HUES6 (cell line): ENCODE data around the gene UVRAG.

Experiments used
- H3K27ac ChIP-seq: 2 replicates; pipeline ENCODE4 v1.7.0; 2013; ENCODE audit warnings: low read depth, mild to moderate bottlenecking, low read length, inconsistent platforms
- H3K27me3 ChIP-seq: 2 replicates; pipeline ENCODE4 v1.6.1; 2013; ENCODE audit warnings: low read length; ENCODE audit not compliant: control insufficient read depth, insufficient read depth
- H3K36me3 ChIP-seq: 2 replicates; pipeline ENCODE4 v1.6.1; 2013; ENCODE audit warnings: low read length; ENCODE audit not compliant: control insufficient read depth, insufficient read depth
- H3K4me1 ChIP-seq: 2 replicates; pipeline ENCODE4 v1.6.1; 2013; ENCODE audit warnings: low read length; ENCODE audit not compliant: control insufficient read depth, insufficient read depth
- H3K4me3 ChIP-seq: 2 replicates; pipeline ENCODE4 v1.5.1; 2013; ENCODE audit warnings: low read depth, low read length
- H3K9ac ChIP-seq: one replicate; pipeline ENCODE4 v1.6.1; 2013; ENCODE audit warnings: mild to moderate bottlenecking, low read length
- H3K9me3 ChIP-seq: 2 replicates; pipeline ENCODE4 v1.6.1; 2013; ENCODE audit warnings: low read depth, low read length; ENCODE audit not compliant: control insufficient read depth, insufficient read depth

UVRAG gene

DNA sequence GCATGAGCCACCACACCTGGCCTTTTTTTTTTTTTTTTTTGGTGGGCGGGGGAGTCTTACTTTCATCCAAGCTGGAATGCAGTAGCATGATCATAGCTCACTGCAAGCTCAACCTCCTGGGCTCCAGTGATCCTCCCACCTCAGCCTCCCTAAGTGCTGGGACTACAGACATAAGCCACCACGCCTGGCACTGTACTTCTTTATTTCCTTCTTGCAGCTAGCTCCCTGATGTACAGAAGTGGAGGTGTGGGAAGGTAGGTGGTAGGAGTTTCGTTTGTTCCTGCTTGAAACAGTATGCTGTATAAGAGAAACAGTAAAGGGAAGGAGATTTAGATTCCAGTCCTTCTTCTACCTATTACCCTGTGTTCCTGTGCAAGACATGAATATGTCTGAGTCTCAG lies 319.2 kb downstream of the UVRAG start:
- Histone ChIP-seq H3K27me3 (no peaks in the 10 kb centered on the region), H3K27ac (no peak overlapping the region), H3K9ac (no peak overlapping the region), H3K9me3 (no peaks in the 10 kb centered on the region), H3K36me3 (peaks cover 13% of the 10 kb centered on the region; the same call in 1 of the 2 replicates), H3K4me3 (no peak overlapping the region), H3K4me1 (no peaks in the 10 kb centered on the region; the same call in 1 of the 2 replicates)

DNA sequence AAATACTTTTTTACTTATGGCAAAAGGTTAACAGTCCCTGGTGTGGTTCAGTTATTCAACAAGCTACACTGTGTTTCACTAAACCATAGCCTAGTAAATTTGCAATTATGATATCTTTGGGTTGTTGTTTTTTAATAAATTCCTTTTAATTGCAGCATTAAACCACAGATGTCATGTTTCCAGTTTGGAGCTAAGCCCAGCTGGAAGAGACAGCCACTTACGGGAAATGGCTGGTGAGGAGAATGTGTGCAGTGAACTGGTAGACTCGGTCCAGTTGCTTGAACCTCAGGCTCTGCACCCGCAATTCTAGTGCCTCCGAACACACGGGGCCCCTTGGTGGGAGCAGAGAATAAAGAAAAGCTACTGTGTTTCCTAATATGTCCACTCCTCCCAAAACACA lies 320.5 kb downstream of the UVRAG start:
- Histone ChIP-seq H3K9me3 (no peaks in the 10 kb centered on the region), H3K4me3 (no peak overlapping the region), H3K4me1 (no peaks in the 10 kb centered on the region; the same call in 1 of the 2 replicates), H3K27me3 (no peaks in the 10 kb centered on the region), H3K27ac (no peak overlapping the region), H3K9ac (no peak overlapping the region), H3K36me3 (peaks cover 17% of the 10 kb centered on the region; the same call in 1 of the 2 replicates)

DNA sequence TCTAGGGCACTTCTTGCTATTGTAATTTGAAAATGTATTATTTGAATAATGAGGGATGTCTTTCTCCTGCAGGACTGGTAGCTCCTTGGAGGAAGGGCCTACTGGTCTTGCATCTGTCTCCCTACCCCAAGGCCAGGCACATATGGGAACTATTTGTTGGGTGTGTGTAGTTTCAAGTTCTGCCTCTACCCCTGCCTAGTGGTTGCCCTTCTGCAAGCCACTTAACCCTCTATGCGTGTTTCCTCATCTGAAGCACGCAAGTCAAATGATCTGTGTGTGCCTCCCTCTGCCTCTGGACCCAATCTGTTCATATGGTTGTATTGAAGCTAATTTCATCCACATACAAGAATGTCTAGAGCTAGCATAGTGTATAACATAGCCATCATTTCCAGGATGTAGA lies 324.3 kb downstream of the UVRAG start:
- no peak overlapping the region for H3K27ac ChIP-seq
- H3K9me3 ChIP-seq = no peaks in the 10 kb centered on the region
- H3K4me1 ChIP-seq = no peaks in the 10 kb centered on the region
- no peak overlapping the region for H3K9ac ChIP-seq
- no peak overlapping the region for H3K4me3 ChIP-seq
- peaks cover 40% of the 10 kb centered on the region for H3K36me3 ChIP-seq
- H3K27me3 ChIP-seq = no peaks in the 10 kb centered on the region

DNA sequence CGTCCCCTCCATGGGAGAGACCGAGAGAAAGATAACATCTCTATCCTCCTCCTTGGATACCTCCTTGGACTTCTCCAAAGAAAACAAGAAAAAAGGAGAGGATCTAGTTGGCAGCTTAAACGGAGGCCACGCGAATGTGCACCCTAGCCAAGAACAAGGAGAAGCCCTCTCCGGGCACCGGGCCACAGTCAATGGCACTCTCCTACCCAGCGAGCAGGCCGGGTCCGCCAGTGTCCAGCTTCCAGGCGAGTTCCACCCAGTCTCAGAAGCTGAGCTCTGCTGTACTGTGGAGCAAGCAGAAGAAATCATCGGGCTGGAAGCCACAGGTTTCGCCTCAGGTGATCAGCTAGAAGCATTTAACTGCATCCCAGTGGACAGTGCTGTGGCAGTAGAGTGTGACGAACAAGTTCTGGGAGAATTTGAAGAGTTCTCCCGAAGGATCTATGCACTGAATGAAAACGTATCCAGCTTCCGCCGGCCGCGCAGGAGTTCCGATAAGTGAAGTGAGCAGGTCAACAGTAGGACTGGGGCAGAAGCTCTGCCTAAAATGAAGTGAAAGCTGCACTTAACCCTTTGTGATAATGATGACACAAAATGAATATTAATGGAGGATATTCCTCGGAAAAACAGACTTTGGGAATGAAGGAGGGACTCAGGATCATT lies 326.0 kb downstream of the UVRAG start:
- H3K27ac ChIP-seq = no peak overlapping the region
- H3K36me3 ChIP-seq = peaks cover 34% of the 10 kb centered on the region
- H3K9me3 ChIP-seq = no peaks in the 10 kb centered on the region
- H3K4me1 ChIP-seq = no peaks in the 10 kb centered on the region
- no peaks in the 10 kb centered on the region for H3K27me3 ChIP-seq
- no peak overlapping the region for H3K9ac ChIP-seq
- no peak overlapping the region for H3K4me3 ChIP-seq

DNA sequence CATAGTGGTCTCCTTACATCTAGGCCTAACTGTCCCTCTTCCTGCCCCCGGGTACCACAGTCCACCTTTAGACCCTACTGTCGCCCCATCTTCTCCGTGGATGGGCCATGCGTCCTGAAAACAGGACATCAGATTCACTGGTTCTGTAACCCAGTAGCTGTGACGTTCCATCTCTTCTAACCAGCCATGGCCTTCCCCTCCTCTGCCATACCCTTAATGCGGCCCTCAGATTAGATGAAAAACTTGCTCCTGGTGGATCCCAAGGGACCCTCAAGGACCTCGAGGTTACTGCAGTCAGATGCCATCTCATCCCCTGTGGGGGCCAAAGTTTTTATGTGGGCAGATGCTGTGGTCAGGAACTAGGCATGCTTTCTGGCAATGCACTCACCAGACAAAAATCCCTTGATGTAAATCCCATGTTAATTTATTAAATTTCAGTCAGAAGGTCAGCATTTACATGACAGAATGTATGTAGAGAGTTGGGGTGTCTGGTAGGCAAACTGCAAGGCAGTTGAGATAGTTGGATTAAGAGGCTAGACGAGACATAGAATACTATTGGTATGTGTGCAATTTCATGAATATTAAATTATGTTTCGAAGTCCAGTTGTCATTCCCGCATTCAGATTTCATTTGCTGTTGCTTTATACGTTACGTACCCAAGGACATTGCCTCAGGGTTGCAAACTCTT lies 327.0 kb downstream of the UVRAG start:
- peaks cover 32% of the 10 kb centered on the region for H3K36me3 ChIP-seq
- H3K9me3 ChIP-seq = no peaks in the 10 kb centered on the region
- no peak overlapping the region for H3K4me3 ChIP-seq
- no peaks in the 10 kb centered on the region for H3K4me1 ChIP-seq
- H3K9ac ChIP-seq = no peak overlapping the region
- no peaks in the 10 kb centered on the region for H3K27me3 ChIP-seq
- no peak overlapping the region for H3K27ac ChIP-seq

DNA sequence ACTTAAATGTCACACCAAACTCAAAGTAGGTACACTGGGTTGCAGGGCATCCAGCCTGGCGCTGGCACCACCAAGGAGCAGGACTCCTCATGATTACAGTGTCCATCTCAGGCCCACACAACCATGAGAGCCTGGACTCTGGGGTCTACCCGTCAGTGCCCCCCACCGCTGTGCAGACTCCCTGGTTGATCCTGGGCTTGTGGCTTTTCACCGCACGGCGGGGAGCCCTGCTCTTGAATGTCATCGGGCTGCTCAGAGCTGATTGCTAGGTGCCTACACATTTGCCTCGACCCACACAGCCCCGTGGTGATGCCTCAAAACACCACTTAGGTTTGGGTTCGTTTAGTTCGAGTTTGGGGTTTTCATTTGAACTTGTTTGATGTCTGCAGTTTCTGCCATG lies 328.3 kb downstream of the UVRAG start:
- Histone ChIP-seq H3K36me3 (peaks cover 28% of the 10 kb centered on the region), H3K4me1 (no peaks in the 10 kb centered on the region), H3K27ac (no peak overlapping the region), H3K9ac (no peak overlapping the region), H3K27me3 (no peaks in the 10 kb centered on the region), H3K4me3 (no peak overlapping the region), H3K9me3 (no peaks in the 10 kb centered on the region)

DNA sequence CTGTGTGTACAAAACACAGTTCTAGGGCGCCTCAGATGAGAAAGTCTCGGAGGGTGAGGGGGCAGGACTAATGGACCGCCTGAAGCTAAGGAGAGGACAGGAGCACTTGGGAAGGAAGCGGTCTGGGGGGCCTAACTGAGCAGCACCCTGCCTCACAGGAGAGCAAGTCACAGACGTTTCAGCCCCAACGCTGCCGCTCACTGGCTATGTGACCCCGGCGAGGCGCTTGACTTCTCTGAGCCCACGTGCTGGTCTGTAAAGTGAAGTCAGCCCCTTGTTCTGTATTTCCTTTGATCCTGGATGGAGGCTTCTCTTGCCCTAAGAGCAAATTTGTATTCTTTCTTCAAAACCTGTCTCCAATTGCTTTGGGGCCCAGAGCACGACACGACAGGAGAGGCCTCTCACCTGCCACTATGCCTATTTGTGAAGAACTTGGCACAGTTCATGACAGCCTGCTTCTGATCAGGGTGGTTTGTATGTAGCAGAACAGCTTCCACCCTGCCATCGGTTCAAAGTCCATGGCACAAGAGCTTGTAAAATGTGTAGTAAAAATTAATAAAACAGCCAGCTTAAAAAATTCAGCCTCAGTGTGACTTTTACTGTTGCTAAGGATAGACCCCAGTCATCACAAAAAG lies 332.2 kb downstream of the UVRAG start:
- no peaks in the 10 kb centered on the region for H3K9me3 ChIP-seq
- H3K27me3 ChIP-seq = peaks cover 8% of the 10 kb centered on the region
- peaks cover 9% of the 10 kb centered on the region; the same call in 1 of the 2 replicates for H3K36me3 ChIP-seq

DNA sequence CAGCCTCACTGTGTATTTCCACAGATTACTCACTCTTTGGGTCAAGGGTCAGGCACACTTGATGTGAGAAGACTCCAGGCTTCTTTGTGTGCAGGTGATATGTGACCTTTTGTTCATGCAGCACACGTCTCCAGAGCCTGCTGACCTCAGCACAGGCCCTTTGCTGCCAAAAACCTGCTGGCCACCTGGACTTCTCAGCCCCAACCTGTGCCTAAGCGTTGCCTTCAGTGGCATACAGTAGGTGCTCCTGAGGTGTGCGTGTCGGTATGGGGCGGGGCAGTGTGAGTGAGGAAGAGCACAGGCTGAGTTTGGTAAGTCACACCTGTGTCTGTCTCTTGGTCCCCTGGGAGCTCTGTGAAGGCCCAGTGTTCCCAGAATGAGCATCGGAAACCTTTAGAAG lies 333.2 kb downstream of the UVRAG start:
- H3K27ac ChIP-seq = no peak overlapping the region
- no peak overlapping the region for H3K9ac ChIP-seq

More for the DNA sequence above, 332.2 kb downstream of the UVRAG start:
- H3K4me1 ChIP-seq = peaks cover 4% of the 10 kb centered on the region; the same call in 1 of the 2 replicates
- H3K27ac ChIP-seq = no peak overlapping the region
- H3K9ac ChIP-seq = no peak overlapping the region
- no peak overlapping the region for H3K4me3 ChIP-seq

DNA sequence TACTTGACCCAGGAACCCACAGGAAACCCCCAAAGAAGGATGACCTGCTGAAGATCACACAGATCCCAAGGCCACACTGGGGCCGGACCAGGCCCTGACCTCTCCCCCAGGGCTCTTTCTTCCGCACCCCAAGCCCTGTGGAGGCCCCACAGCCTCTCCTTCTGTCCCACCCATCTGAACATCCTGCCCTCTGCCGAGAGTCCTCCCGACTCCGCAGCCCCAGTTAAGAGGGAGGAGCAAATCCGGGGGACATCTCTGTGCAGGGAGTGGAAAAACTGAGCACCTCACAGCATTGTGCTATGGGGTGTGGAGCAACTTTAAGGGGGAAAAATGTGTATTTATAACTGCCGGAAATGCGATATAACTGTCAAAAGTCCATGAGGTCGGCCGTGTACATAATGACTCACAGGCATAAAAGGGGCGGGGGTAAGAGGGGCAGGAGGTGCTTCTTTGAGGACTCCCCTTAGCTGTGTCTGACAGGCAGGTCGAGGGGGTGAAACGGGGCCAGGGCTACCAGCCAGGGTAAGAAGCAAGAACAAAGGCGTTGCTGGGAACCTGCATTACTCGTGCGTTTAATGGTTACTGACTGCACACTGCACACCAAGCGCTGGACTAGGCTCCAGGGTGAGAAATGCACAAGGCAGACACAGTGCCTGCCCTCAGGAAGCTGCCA lies 334.1 kb downstream of the UVRAG start:
- no peak overlapping the region for H3K9ac ChIP-seq
- H3K27me3 ChIP-seq = peaks cover 12% of the 10 kb centered on the region

More for the DNA sequence above, 333.2 kb downstream of the UVRAG start:
- H3K4me3 ChIP-seq = no peak overlapping the region
- H3K27me3 ChIP-seq = peaks cover 12% of the 10 kb centered on the region
- peaks cover 10% of the 10 kb centered on the region; the same call in 1 of the 2 replicates for H3K4me1 ChIP-seq
- H3K36me3 ChIP-seq = peaks cover under 1% of the 10 kb centered on the region; the same call in 1 of the 2 replicates
- no peaks in the 10 kb centered on the region for H3K9me3 ChIP-seq

DNA sequence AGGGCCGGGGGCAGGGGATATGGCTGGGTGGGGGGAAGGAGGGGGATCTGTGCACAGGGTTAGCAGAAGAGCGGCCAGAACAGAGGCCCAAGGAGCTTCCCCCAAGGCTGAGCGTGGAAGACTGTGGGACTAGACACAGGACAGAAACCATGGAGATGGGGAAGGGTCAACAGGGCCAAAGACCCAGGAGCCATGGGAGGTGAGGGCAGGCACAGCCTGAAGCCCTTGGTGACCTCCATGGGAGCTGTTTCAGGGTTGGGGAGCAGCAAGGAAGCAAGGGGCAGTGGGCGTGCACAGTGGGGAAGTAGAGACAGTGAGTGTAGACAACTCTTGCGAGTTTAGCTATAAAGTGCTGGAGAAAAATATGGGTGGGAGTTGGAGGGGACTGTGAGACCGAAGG lies 334.7 kb downstream of the UVRAG start:
- Histone ChIP-seq H3K4me1 (peaks cover 17% of the 10 kb centered on the region; the same call in 1 of the 2 replicates), H3K9ac (no peak overlapping the region), H3K27ac (no peak overlapping the region), H3K9me3 (no peaks in the 10 kb centered on the region), H3K36me3 (no peaks in the 10 kb centered on the region), H3K4me3 (no peak overlapping the region), H3K27me3 (peaks cover 12% of the 10 kb centered on the region)

More for the DNA sequence above, 334.1 kb downstream of the UVRAG start:
- Histone ChIP-seq H3K4me3 (no peak overlapping the region), H3K27ac (no peak overlapping the region), H3K9me3 (no peaks in the 10 kb centered on the region), H3K4me1 (peaks cover 17% of the 10 kb centered on the region; the same call in 1 of the 2 replicates), H3K36me3 (no peaks in the 10 kb centered on the region)
